NCI-H82 treated with DMSO at 0.1 percent for 48 hours (cell line): ENCODE measurements around the gene TMIE.

Source experiments
- DNase-seq: peaks from one replicate; lab custom pipeline; 2025; ENCODE audit not compliant: unreplicated experiment; lab: John Stamatoyannopoulos, UW

Gene TMIE

GRCh38 chr3:46756642-46757041 lies 55.5 kb downstream of the TMIE start:
- DNase-seq = no peak

- no peak for DNase-seq
Measured at GRCh38 chr3:46759239-46760167, 58.3 kb downstream of the TMIE start.
